PC-9 (cell line): ENCODE data around the gene DPH2. TPM values are rescaled to one million over a fixed set of nuclear protein-coding genes. Genes with fewer than 3 reads are reported as not detected.

ENCODE experiments used
- BruUV-seq: library from RNA; stranded (reverse); fragments of 400-500 nt; replicated peaks from 2 replicates; lab custom pipeline; 2021; lab: Mats Ljungman, UMichigan
- CTCF ChIA-PET: fragments of 300-600 bp; sonication (Branson Sonifier 250); formaldehyde crosslinking; loops from one replicate; lab custom pipeline; 2022; ENCODE audit warnings: antibody characterized with exemption; lab: Charles Lee
- POLR2A ChIA-PET: fragments of 300-600 bp; sonication (Branson Sonifier 250); formaldehyde crosslinking; loops from one replicate; lab custom pipeline; 2022; ENCODE audit warnings: antibody characterized with exemption; ENCODE audit not compliant: unreplicated experiment; lab: Charles Lee
- DNase-seq, 2 experiments: peaks; one replicate each; pipeline versions ENCODE4 v3.0.0 to v3.0.0-alpha.2; 2015 to 2022; ENCODE audit warnings: mixed read lengths in 1 of 2
- H2AFZ ChIP-seq: fragments of 200-600 bp; sonication (generic); 2 replicates; pipeline ENCODE4 v1.8.1; 2017; ENCODE audit warnings: antibody characterized with exemption
- H3F3A ChIP-seq: fragments of 200-600 bp; sonication (generic); 2 replicates; pipeline ENCODE4 v1.8.1; 2017; ENCODE audit warnings: antibody characterized with exemption, mild to moderate bottlenecking, low read depth; ENCODE audit not compliant: insufficient read depth
- H3K27ac ChIP-seq: fragments of 200-600 bp; sonication (generic); 2 replicates; pipeline ENCODE4 v1.6.1; 2016; ENCODE audit warnings: mixed run types
- H3K27me3 ChIP-seq: fragments of 200-600 bp; sonication (generic); 2 replicates; pipeline ENCODE4 v1.6.1; 2016; ENCODE audit warnings: low read depth, mixed run types; ENCODE audit not compliant: insufficient read depth
- H3K36me3 ChIP-seq: fragments of 200-600 bp; sonication (generic); 2 replicates; pipeline ENCODE4 v1.6.1; 2016; ENCODE audit warnings: low read depth, mixed run types
- H3K4me1 ChIP-seq: fragments of 200-600 bp; sonication (generic); replicated peaks from 2 replicates; pipeline ENCODE4 v1.6.1; 2016; ENCODE audit warnings: mixed run types; ENCODE audit not compliant: insufficient read depth
- H3K4me2 ChIP-seq: fragments of 200-600 bp; sonication (generic); 2 replicates; pipeline ENCODE4 v1.6.1; 2017; ENCODE audit warnings: mixed run types
- H3K4me3 ChIP-seq: fragments of 200-600 bp; sonication (generic); 2 replicates; pipeline ENCODE4 v1.6.1; 2016; ENCODE audit warnings: mixed run types
- H3K79me2 ChIP-seq: fragments of 200-600 bp; sonication (generic); 2 replicates; pipeline ENCODE4 v1.6.1; 2017; ENCODE audit warnings: low read depth, mixed run types
- H3K9me2 ChIP-seq: fragments of 200-600 bp; sonication (generic); 2 replicates; pipeline ENCODE4 v1.8.1; 2017; ENCODE audit warnings: mild to moderate bottlenecking; ENCODE audit not compliant: insufficient read depth
- H3K9me3 ChIP-seq: fragments of 200-600 bp; sonication (generic); 2 replicates; pipeline ENCODE4 v1.8.1; 2016; ENCODE audit warnings: low read depth; ENCODE audit not compliant: insufficient read depth
- H4K20me1 ChIP-seq: fragments of 200-600 bp; sonication (generic); 2 replicates; pipeline ENCODE4 v1.8.1; 2017; ENCODE audit not compliant: insufficient read depth
- CTCF ChIP-seq: fragments of 200-600 bp; sonication (generic); conservative IDR thresholded peaks from 2 replicates; pipeline ENCODE4 v1.6.1; 2017; ENCODE audit warnings: mixed run types, antibody characterized with exemption, mild to moderate bottlenecking, moderate library complexity
- EZH2 ChIP-seq: fragments of 200-600 bp; sonication (generic); IDR thresholded peaks from 2 replicates; pipeline ENCODE4 v1.8.0; 2017; ENCODE audit warnings: antibody characterized with exemption, low read depth
- intact Hi-C: fragments of 100-400 bp; cut with micrococcal nuclease; formaldehyde crosslinking; loops from one replicate; pipeline ENCODE4 v1.10.0; 2022; ENCODE audit not compliant: unreplicated experiment
- total RNA-seq: library from RNA; stranded (reverse); gene quantifications from 2 replicates; pipeline ENCODE4 v1.2.3, GENCODE V29; 2021

DPH2 gene
- total RNA-seq, 1 experiment from 2014 or later: 37.8 TPM

GRCh38 chr1:43974443-43975248 is 4.8 kb downstream of the DPH2 start, which contains the start of gene ATP6V0B:
Gene ATP6V0B, plus strand, starts transcription at chr1:43974960. Its CDS starts 81 bp downstream, at chr1:43975041.
- Histone ChIP-seq H3K36me3 (peaks cover 22% of the 10 kb centered on the region), H3K4me2 (peak within 1 kb of the TSS; percentile 95), H4K20me1 (peaks cover 9% of the 10 kb centered on the region; the same call in 1 of the 2 replicates), H3K79me2 (peaks cover 59% of the 10 kb centered on the region), H3K9me3 (no peaks in the 10 kb centered on the region), H3K4me1 (peaks cover 46% of the 10 kb centered on the region), H3K4me3 (peak within 1 kb of the TSS; percentile 67), H3K27ac (peak within 1 kb of the TSS; percentile 38), H2AFZ (peak within 1 kb of the TSS; percentile 80), H3K27me3 (no peaks in the 10 kb centered on the region), H3F3A (peaks cover 45% of the 10 kb centered on the region), H3K9me2 (no peaks in the 10 kb centered on the region)
- ChIA-PET CTCF (interaction anchor here (0.9 kb wide), 1 partner anchor 16 kb away, joined by 3 read pairs; no protein-coding TSS in a partner anchor), POLR2A (interaction anchor here (0.7 kb wide), 1 partner anchor 117 kb away, joined by 3 read pairs; no protein-coding TSS in a partner anchor)
- intact Hi-C loops: loop anchor here (1.0 to 10.0 kb wide), 2 partner anchors 116 to 270 kb away; partner anchors contain the start of gene ST3GAL3
- DNase-seq: peak; percentile 84 to 96
- no peak for TF ChIP-seq CTCF
- TF ChIP-seq EZH2: no peak
- BruUV-seq: no TSS peak

GRCh38 chr1:43975249-43975961 is 5.6 kb downstream of the DPH2 start:
- intact Hi-C loops: loop anchor here (10.0 kb wide), 1 partner anchor 271 kb away; the partner anchor contains the start of gene ST3GAL3
- POLR2A ChIA-PET: interaction anchor here (0.6 to 0.7 kb wide), 3 partner anchors 20 to 117 kb away, joined by 3 to 11 read pairs (median 9); no protein-coding TSS in a partner anchor
- no peak for DNase-seq

More at GRCh38 chr1:43975249-43975961, 5.6 kb downstream of the DPH2 start:
- CTCF ChIA-PET: interaction anchor here (0.6 to 0.9 kb wide), 2 partner anchors 15 to 161 kb away, joined by 3 to 4 read pairs; no protein-coding TSS in a partner anchor
- BruUV-seq: TSS peak; percentile 36
- Histone ChIP-seq H3K79me2 (peaks cover 63% of the 10 kb centered on the region), H3K4me1 (peaks cover 53% of the 10 kb centered on the region), H3K9me2 (no peaks in the 10 kb centered on the region), H3K4me2 (peak overlapping the region; percentile 95), H3K27ac (peak overlapping the region; percentile 23; the same call in 1 of the 2 replicates), H3K4me3 (peak overlapping the region; percentile 67), H4K20me1 (peaks cover 9% of the 10 kb centered on the region; the same call in 1 of the 2 replicates), H3K36me3 (peaks cover 22% of the 10 kb centered on the region), H3K9me3 (no peaks in the 10 kb centered on the region), H2AFZ (peak overlapping the region; percentile 80), H3F3A (peaks cover 51% of the 10 kb centered on the region), H3K27me3 (no peaks in the 10 kb centered on the region)
- TF ChIP-seq CTCF (no peak), EZH2 (no peak)
